ENCODE measurements around the gene C17orf114.

Gene C17orf114

GRCh38 chr17:4788807-4789700 is 13.1 kb downstream of the C17orf114 start, which contains the start of gene GLTPD2:
Gene GLTPD2, plus strand, starts transcription at chr17:4788964. Its CDS starts 48 bp downstream, at chr17:4789012.
- peaks cover 49% of the 10 kb centered on the region for H3K4me1 ChIP-seq
- no peak for TF ChIP-seq POLR2A (IDR thresholded peaks at IDR 0.05)
- TF ChIP-seq, protein P1, sequence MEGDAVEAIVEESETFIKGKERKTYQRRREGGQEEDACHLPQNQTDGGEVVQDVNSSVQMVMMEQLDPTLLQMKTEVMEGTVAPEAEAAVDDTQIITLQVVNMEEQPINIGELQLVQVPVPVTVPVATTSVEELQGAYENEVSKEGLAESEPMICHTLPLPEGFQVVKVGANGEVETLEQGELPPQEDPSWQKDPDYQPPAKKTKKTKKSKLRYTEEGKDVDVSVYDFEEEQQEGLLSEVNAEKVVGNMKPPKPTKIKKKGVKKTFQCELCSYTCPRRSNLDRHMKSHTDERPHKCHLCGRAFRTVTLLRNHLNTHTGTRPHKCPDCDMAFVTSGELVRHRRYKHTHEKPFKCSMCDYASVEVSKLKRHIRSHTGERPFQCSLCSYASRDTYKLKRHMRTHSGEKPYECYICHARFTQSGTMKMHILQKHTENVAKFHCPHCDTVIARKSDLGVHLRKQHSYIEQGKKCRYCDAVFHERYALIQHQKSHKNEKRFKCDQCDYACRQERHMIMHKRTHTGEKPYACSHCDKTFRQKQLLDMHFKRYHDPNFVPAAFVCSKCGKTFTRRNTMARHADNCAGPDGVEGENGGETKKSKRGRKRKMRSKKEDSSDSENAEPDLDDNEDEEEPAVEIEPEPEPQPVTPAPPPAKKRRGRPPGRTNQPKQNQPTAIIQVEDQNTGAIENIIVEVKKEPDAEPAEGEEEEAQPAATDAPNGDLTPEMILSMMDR (IDR thresholded peaks at IDR 0.05), result no peak
- no peak for ATAC-seq

GRCh38 chr17:4788159-4788806 is 13.8 kb downstream of the C17orf114 start:
- ATAC-seq (no peak), DNase-seq (no peak)
- TF ChIP-seq, protein P1 (IDR thresholded peaks at IDR 0.05), result no peak
- TF ChIP-seq POLR2A (IDR thresholded peaks at IDR 0.05), result no peak
- no peaks in the 10 kb centered on the region for H3K36me3 ChIP-seq (replicated peaks in 1 of 2; ENCODE audit: insufficient read depth in 1 of 2, low read depth in 2 of 2)
- H3K27me3 ChIP-seq, result peaks cover 0 to 11% of the 10 kb centered on the region in 2 donors
- no peaks in the 10 kb centered on the region for H3K9me3 ChIP-seq
- no peak overlapping the region for H3K4me3 ChIP-seq
- intact Hi-C loops (cut with DNase I), result loop anchor here (5.0 kb wide), 2 partner anchors 56 to 99 kb away; partner anchors contain the start of gene MED11
- WGBS, 2 donors, result 83 to 90% methylated on average over 14 of the region's 14 CpGs
- no peak overlapping the region for H3K27ac ChIP-seq
- peaks cover 49% of the 10 kb centered on the region for H3K4me1 ChIP-seq

More at GRCh38 chr17:4788807-4789700, 13.1 kb downstream of the C17orf114 start, which contains the start of gene GLTPD2:
- H3K27me3 ChIP-seq, result peaks cover 0 to 11% of the 10 kb centered on the region in 2 donors
- H3K4me3 ChIP-seq, result peak within 1 kb of the TSS; percentile 31 to 59
- WGBS, 2 donors, result 18 to 47% methylated on average over 14 to 62 of the region's 62 CpGs
- H3K27ac ChIP-seq, result peak within 1 kb of the TSS; percentile 91 to 100 (median 94)
- H3K36me3 ChIP-seq (replicated peaks in 1 of 2; ENCODE audit: insufficient read depth in 1 of 2, low read depth in 2 of 2), result no peaks in the 10 kb centered on the region
- DNase-seq, result peak; percentile 10 to 20 (median 18)
- H3K9me3 ChIP-seq, result no peaks in the 10 kb centered on the region
- intact Hi-C loops (cut with DNase I), result loop anchor here (5.0 kb wide), 2 partner anchors 57 to 98 kb away; partner anchors contain the start of gene MED11

DNA sequence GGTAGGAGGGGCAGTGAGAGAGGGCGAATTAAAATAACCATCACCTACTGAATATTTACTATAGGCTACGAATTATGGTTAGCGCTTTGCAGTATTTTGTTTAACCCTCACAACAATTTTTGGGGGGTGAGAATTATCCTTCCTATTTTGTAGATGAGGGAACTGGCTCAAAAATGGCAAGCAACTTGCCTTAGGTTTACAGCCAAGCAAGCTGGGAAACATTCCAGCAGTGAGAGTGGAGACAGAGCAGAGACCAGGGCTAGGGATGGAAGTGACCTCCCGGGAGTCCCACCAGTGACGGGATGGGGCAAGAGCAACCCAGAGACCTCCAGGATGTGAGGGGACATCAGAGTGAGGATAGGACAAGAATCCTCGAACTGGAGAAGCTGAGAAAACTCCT is 15.6 kb downstream of the C17orf114 start:
- WGBS, 2 donors, result 18 to 20% methylated on average over 6 of the region's 6 CpGs
- TF ChIP-seq, protein P1 (IDR thresholded peaks at IDR 0.05), result no peak
- TF ChIP-seq POLR2A (IDR thresholded peaks at IDR 0.05), result peak in 1 of 3 donors; percentile 1
- ATAC-seq (no peak), DNase-seq (no peak)
- Histone ChIP-seq H3K27ac (no peak overlapping the region), H3K36me3 (replicated peaks in 1 of 2; ENCODE audit: insufficient read depth in 1 of 2, low read depth in 2 of 2) (no peaks in the 10 kb centered on the region), H3K27me3 (peaks cover 0 to 21% of the 10 kb centered on the region in 2 donors), H3K4me1 (peaks cover 49% of the 10 kb centered on the region), H3K9me3 (no peaks in the 10 kb centered on the region), H3K4me3 (no peak overlapping the region)
- intact Hi-C loops (cut with DNase I), result loop anchor here (5.0 kb wide), 2 partner anchors 54 to 101 kb away; partner anchors contain the start of gene MED11

GRCh38 chr17:4786106-4786511 is 16.0 kb downstream of the C17orf114 start, which contains the start of gene VMO1:
Gene VMO1, minus strand, starts transcription at chr17:4786364. Its CDS starts 12 bp downstream, at chr17:4786352.
- WGBS, 2 donors, result 8 to 14% methylated on average over 10 to 23 of the region's 24 CpGs
- intact Hi-C loops (cut with DNase I), result loop anchor here (5.0 kb wide), 2 partner anchors 54 to 101 kb away; partner anchors contain the start of gene MED11
- H3K27me3 ChIP-seq, result peaks cover 0 to 21% of the 10 kb centered on the region in 2 donors
- peaks cover 49% of the 10 kb centered on the region for H3K4me1 ChIP-seq
- no peak for ATAC-seq
- DNase-seq, result peak in 2 of 4 donors; percentile 22 to 24
- H3K4me3 ChIP-seq, result no peak within 1 kb of the TSS
- no peaks in the 10 kb centered on the region for H3K9me3 ChIP-seq
- no peaks in the 10 kb centered on the region for H3K36me3 ChIP-seq (replicated peaks in 1 of 2; ENCODE audit: insufficient read depth in 1 of 2, low read depth in 2 of 2)
- TF ChIP-seq, protein P1 (IDR thresholded peaks at IDR 0.05), result no peak
- TF ChIP-seq POLR2A (IDR thresholded peaks at IDR 0.05), result peak in 1 of 3 donors; percentile 18
- H3K27ac ChIP-seq, result no peak within 1 kb of the TSS
